ENCODE results near the gene DYNC2LI1.

DYNC2LI1 gene

GRCh38 chr2:43762286-43762685, 11.6 kb upstream of the DYNC2LI1 start:
- DNase-seq (ENCODE audit: low read depth): no peak
- no peak for TF ChIP-seq CTCF (IDR thresholded peaks at IDR 0.05; ENCODE audit: control insufficient read depth, extremely low read depth, insufficient read depth)
- H3K4me3 ChIP-seq (ENCODE audit: low read depth, low read length): no peak overlapping the region

GRCh38 chr2:43763091-43763490, 10.7 kb upstream of the DYNC2LI1 start:
- H3K4me3 ChIP-seq (ENCODE audit: low read depth, low read length): no peak overlapping the region
- no peak for TF ChIP-seq CTCF (IDR thresholded peaks at IDR 0.05; ENCODE audit: control insufficient read depth, extremely low read depth, insufficient read depth)
- no peak for DNase-seq (ENCODE audit: low read depth)

GRCh38 chr2:43764086-43764705, 9.6 kb upstream of the DYNC2LI1 start:
- DNase-seq (ENCODE audit: low read depth): no peak
- H3K4me3 ChIP-seq (ENCODE audit: low read depth, low read length): no peak overlapping the region
- no peak for TF ChIP-seq CTCF (IDR thresholded peaks at IDR 0.05; ENCODE audit: control insufficient read depth, extremely low read depth, insufficient read depth)

GRCh38 chr2:43766006-43766405, 7.8 kb upstream of the DYNC2LI1 start:
- no peak for TF ChIP-seq CTCF (IDR thresholded peaks at IDR 0.05; ENCODE audit: control insufficient read depth, extremely low read depth, insufficient read depth)
- no peak overlapping the region for H3K4me3 ChIP-seq (ENCODE audit: low read depth, low read length)
- DNase-seq (ENCODE audit: low read depth): no peak

GRCh38 chr2:43774617-43775016, 778 bp downstream of the DYNC2LI1 start:
- H3K4me3 ChIP-seq (ENCODE audit: low read depth, low read length): peak overlapping the region; percentile 53
- DNase-seq (ENCODE audit: low read depth): no peak
- no peak for TF ChIP-seq CTCF (IDR thresholded peaks at IDR 0.05; ENCODE audit: control insufficient read depth, extremely low read depth, insufficient read depth)

GRCh38 chr2:43776324-43776723, 2.5 kb downstream of the DYNC2LI1 start:
- TF ChIP-seq CTCF (IDR thresholded peaks at IDR 0.05; ENCODE audit: control insufficient read depth, extremely low read depth, insufficient read depth): no peak
- H3K4me3 ChIP-seq (ENCODE audit: low read depth, low read length): no peak overlapping the region
- DNase-seq (ENCODE audit: low read depth): no peak

- no peak for TF ChIP-seq CTCF (IDR thresholded peaks at IDR 0.05; ENCODE audit: control insufficient read depth, extremely low read depth, insufficient read depth)
- no peak overlapping the region for H3K4me3 ChIP-seq (ENCODE audit: low read depth, low read length)
- no peak for DNase-seq (ENCODE audit: low read depth)
Measured at GRCh38 chr2:43777306-43777926, 3.6 kb downstream of the DYNC2LI1 start.

All from LNCaP clone FGC (cell line).